ENCODE measurements around the gene TAS1R2. TPM values are rescaled to one million over a fixed set of nuclear protein-coding genes. Genes with fewer than 3 reads are reported as not detected.
"Not testable (repeated sequence)": the region's sequence is repeated elsewhere in the genome, so short reads cannot be mapped to it uniquely, and the experiment has no call there.

TAS1R2 gene
- total RNA-seq, 1 donor from 2014 or later, result 0.05 TPM

DNA sequence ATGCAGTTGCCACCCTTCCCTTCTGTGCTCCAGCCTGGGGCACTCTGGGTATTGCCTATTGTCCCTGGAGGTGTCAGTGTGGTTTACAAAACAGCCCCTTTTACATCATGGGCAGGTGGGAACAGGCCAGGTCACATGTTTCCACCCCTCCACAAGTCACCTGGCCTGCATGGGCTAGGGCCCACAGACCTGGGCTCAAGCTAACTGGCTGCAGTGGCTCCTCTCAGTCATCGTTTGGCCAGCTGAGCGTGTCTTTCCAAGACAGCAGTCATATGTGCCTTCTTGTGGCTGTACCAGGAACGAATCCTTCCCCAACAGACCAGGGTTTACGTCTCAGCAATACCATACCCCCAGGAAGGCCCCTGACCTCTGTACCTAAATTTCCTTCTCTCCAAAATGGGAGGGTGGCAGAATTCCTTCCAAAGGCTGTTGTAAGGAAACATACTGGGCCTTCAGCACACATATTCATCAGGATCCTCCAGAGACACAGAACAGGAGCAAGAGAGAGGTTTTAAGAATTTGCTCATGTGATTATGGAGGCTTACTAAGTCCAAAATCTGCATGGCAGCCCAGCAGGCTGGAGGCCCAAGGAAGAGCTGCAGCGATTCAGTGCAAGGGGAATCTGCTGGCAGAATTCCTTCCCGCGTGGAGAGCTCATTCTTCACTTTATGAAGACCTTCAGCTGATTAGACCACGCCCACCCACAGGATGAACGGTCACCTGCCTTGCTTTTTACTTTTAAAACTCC lies 10.6 kb upstream of the TAS1R2 start:
- DNase-seq (ENCODE audit: low read depth), result no peak

DNA sequence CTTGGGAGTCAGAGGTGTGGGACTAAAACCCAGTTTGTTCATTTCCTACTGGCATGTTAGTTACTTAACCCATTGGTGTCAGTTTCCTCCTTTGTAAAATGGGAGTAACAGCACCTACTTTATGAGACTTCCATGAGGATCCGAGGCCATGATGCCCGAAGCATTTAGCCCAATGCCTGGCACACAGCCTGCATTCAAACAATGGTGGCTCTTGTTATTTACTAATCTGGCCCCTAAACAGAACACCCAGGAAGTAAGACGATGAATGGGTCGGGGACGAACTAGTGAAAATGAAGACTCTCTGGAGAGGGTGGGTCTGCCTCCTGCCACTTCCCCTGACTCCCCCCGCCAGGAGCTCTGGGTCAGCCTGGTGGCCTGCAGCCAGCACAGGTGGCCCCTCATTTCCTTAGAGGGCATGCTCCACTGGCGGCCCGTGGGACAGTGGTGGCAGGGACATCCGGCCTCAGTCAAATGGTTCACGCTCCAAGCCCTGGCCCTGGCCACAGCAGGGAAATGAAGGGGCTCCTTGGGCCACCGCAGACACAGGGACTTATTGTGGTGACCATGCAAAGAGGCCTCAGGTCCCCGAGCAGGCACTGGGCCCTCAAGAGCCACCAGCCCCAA lies 9.5 kb upstream of the TAS1R2 start:
- DNase-seq (ENCODE audit: low read depth), result no peak

DNA sequence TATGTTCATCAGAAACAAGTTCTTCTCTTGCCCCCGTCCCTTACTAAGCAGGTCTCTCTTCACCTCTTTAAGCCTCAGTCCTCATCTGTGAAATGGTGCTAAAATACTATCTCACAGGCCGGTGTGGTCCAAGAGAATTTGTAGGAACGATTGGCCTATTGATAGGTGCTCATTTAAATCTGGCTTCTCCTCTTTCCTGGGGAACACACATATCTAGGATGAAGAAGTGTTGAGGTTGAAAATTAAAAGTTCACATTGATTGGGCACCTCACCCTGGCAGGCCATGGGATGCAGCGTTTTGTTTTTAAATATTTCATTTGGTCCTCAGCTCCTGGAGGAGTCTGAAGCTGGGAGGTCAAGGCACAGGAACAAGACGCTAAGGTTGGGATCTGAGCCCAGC lies 8.9 kb upstream of the TAS1R2 start:
- DNase-seq (ENCODE audit: low read depth), result no peak

DNA sequence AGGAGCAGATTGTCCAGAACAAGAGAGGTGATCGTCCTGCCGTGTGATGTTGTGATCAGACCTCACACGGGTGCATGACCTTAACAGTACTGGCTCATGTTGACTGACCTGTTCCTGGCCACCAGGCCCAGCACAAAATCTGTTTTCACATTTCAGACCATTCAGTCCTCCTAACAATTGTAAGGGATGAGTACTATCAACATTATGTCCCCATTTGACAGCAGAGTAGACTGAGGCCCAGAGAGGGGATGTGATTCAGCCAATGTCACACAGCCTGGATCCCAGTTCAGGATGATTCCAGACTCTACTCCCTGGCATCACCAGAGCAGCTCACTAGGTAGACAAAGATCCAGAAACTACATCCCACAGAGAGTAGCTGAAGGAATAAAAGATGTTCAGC lies 7.4 kb upstream of the TAS1R2 start:
- no peak for DNase-seq (ENCODE audit: low read depth)

DNA sequence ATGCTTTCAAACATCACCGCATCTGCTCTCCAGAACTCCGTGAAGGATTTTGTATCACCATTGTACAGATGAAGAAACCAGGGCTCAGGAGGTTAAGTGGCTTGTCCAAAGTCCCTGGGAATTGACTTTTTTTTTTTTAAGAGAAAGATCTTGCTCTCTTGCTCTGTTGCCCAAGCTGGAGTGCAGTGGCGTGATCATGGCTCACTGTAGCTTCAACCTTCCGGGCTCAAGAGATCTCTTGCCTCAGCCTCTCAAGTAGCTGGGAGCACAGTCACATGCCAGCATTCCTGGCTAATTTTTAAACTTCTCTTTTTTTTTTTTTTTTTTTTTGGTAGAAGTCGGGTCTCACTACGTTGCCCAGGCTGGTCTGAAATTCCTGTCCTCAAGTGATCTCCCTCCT lies 6.9 kb upstream of the TAS1R2 start:
- DNase-seq (ENCODE audit: low read depth), result no peak

DNA sequence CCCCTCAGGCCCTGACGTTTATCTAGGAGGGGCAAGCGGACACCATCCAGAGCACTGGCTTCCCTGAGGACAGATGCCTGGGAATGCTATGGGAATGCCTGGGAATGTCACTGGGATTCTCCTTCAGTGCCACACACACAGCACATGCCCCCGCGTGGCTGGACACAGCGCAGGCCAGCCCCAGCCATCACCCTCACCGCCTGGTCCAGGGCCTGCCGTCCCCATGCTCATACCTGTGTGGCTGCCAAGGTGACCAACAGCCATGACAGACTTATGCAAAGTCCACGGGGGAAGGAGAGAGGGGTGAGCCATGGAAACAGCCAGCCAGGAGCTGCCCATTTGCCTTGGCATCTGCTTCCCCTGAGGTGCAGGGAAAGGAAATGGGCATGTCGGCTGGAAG lies 5.7 kb upstream of the TAS1R2 start:
- DNase-seq (ENCODE audit: low read depth), result no peak

DNA sequence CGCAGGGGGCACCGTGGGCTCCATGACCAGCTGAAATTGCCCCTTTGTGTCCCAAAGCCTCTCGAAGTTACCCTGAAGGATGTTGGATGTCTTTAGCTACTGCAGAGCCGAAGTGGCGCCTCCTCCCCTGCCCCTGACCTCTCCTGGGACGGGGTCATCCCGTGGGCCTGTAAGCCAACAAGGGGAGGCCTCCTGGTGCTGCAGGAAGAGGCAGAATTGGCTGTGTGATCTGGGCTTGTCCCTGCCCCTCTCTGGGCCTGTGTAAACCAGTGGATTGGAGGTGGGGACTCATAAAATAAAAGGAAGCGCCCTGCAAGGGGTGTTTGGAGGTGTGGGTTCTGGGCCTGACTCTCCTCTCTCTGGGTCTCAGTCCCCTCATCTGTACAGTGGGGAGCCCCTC lies 2.1 kb upstream of the TAS1R2 start:
- no peak for DNase-seq (ENCODE audit: low read depth)

DNA sequence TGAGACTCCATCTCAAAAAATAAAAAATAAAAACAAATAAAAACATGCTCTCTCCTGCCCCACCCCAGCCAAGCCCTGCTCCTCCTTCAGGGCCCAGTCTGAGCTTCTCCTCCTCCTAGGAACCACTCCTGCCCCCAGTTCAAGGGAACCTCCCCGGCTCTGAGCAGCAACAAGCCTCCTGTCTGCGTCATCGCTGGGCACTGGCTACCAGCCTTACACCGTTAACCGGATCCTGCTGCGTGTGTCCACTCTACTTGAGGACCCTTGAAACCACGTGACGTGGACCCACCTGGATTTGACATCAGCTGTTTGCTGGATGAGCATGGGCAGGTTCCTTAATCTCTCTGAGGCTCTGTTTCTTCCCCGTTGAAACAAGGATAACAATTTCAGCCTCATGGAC lies 1.6 kb upstream of the TAS1R2 start:
- DNase-seq (ENCODE audit: low read depth), result no peak

DNA sequence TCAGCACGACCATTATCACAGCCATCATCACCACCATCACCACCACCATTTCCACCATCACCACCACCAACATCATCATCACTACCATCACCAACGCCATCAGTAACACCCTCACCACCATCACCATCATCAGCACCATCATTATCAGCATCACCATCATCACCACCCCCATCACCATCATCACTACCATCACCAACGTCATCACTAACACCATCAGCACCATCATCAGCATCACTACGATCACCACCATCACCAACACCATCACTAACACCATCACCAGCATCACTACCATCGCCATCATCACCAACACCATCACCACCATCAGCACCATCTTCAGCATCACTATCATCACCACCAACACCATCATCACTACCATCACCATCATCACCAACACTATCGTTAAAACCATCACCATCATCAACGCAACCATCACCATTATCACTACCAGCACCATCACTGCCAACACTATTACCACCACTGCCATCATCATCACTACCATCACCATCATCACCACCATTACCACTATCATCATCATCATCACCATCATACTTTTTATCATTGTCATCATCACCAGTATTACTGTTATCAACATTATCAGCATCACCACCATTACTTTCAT lies 1.3 kb downstream of the TAS1R2 start:
- DNase-seq (ENCODE audit: low read depth), result no peak

DNA sequence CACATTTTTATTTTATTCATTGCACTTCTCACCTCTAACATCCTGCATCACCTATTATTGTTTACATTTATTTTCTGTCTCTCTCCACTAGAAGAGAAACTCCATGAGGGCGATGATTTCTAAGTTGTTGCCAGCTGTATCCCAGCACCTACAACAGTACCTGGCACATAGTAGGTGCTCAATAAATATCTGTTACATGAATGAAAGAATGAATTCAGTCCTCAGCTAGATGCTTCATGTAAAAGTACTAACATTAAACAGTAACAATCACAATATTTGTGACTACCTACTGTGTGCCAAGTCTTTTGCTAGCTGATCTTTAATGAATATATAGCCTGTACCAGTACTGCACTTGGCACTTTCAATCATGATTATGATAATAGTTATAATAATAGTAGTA lies 3.0 kb downstream of the TAS1R2 start:
- no peak for DNase-seq (ENCODE audit: low read depth)

DNA sequence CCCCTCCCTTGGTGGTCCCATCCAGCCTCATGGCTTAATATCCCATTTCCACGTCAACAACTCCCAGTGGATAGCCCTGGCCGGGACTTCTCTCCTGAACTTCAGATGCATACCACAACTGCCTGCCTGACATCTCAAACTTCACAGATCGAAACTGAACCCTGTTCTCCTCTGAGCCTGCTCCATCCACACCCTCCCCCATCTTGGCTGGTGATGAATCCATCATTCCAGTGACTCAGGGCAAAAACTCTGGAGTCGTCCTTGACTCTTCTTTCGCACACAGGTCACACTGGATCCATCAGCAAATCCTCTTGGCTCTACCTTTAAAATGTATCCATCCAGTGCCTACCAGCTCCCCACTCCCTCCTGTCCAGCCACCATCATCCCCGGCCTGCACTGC lies 3.9 kb downstream of the TAS1R2 start:
- no peak for DNase-seq (ENCODE audit: low read depth)

DNA sequence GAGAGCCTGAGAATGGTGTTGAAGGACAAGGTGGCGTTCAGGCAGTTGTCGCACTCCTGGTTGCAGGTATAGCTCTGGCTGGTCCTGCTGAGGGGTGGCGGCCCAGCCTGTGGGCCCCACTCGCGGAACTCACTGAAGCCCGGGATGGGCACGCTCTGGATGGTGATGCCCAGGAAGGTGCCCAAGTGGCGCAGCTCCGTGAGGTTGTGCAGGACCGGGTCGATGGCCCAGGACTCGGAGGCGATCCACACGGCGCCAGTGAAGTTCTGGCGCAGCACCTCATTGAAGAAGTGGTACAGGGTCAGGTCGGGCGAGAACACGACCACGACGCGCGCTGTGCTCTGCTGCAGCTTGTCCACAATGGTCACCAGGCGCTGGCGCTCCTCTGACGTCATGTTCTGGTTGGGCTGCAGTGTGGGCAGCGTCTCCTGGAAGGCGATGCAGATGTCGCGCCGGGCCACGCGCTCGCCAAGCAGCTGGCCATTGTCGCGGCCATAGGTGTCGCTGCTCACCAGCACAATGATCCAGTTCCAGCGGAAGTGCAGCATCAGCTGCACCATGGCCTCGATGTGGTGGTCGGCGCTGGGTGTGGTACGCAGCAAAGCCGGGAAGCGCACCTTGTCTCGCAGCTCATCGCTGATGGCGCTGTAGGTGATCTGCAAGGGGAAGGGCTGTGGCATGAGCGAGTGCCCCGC lies 5.0 kb downstream of the TAS1R2 start:
- no peak for DNase-seq (ENCODE audit: low read depth)

DNA sequence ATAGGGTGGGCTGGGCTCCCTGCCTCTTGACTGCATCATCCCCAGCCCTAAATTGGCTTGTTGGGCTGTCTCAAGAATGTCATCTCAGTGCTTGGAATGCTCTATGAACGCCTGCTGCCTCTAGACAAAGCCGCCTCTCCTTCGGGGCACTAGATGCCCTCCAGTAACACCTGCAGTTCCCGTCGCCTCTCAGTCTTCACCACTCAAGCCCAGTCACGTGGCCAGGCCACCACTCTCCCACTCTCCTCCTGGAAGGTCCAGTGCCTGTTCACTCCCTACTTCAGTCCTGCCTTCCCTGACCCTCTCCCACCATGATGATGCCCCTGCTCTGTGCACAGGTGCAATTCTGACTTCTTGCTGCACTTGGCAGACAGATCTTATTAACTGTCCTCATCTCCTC lies 7.0 kb downstream of the TAS1R2 start:
- no peak for DNase-seq (ENCODE audit: low read depth)

DNA sequence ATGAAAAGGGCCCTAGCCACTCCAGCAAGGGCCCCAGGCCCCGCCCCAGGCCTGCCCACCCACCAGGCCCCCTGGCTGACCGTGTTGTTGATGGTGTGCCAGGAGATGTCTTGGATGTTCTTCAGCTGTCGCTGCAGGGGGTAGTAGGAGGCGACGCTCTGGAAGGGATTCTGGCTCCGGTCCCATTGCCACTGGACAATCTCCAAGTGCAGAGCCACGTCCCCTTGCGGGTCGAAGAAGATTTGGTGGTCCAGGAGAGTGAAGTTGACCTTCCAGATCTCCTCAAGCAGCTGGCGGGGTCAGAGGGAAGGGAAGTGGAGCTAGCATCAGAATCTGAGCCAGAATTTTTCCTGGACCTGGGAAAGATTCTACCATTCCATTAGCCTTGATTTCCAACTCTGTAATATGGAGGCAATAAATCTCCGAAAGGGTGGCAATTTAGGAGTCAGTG lies 10.2 kb downstream of the TAS1R2 start:
- peak; percentile 7 for DNase-seq (ENCODE audit: low read depth)

DNA sequence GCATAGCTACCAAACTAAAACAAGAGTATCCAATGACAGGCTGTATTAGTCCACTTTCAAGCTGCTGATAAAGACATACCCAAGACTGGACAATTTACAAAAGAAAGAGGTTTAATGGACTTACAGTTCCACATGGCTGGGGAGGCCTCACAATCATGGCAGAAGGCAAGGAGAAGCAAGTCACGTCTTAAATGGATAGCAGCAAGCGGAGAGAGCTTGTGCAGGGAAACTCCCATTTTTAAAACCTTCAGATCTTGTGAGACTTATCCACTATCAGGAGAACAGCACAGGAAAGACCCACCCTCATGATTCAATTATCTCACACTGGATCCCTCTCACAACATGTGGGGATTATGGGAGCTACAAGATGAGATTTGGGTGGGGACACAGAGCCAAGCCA lies 11.7 kb downstream of the TAS1R2 start:
- DNase-seq (ENCODE audit: low read depth), result not testable (repeated sequence)

DNA sequence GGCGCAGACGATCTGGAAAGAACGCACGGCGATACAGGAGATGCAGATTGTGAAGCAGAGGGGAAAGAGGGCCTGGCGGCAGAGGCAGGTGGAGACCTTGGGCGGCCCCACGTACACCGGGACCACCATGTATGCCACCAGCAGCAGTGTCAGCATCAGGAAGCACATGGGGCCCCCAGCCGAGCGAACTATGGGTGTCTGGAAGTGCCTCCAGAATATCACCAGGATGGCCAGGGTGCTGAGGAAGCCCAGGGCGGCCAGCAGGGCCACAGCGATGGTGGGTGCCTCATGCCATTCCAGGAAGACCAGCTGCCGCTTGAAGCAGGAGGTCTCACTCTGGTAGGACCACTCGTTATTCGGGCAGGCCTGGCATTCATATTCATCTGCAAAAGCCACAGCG lies 19.3 kb downstream of the TAS1R2 start:
- no peak for DNase-seq (ENCODE audit: low read depth)

DNA sequence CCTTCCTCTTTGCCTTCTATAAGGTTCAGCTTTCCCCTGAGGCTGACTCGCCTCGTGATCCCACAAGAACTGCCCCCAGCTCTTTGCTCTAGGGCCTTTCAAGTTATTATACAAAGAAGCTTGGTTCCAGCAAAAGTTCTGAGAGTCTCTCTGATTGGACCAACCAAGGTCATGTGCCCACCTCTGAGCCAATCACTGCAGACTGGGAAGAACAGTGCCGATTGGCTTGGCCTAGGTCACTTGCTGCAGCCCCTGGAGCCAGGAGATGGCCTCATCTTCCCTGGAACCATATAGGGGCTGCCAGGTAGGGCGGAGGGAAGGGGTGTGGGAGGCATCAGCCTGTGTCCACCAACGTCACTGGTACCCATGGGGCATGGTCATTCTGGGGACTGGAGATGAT lies 22.8 kb downstream of the TAS1R2 start:
- no peak for DNase-seq (ENCODE audit: low read depth)

DNA sequence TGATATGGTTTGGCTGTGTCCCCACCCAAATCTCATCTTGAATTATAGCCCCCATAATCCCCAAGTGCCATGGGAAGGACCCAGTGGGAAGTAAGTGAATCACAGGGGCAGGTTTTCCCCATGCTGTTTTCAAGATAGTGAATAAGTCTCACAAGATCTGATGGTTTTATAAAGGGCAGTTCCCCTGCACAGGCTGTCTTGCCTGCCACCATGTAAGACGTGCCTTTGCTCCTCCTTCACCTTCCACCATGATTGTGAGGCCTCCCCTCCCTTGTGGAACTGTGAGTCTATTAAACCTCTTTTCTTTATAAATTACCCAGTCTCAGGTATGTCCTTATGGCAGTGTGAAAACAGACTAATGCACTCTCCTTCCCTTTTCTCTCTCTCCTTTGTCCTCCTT lies 27.1 kb downstream of the TAS1R2 start:
- DNase-seq (ENCODE audit: low read depth), result not testable (repeated sequence)

DNA sequence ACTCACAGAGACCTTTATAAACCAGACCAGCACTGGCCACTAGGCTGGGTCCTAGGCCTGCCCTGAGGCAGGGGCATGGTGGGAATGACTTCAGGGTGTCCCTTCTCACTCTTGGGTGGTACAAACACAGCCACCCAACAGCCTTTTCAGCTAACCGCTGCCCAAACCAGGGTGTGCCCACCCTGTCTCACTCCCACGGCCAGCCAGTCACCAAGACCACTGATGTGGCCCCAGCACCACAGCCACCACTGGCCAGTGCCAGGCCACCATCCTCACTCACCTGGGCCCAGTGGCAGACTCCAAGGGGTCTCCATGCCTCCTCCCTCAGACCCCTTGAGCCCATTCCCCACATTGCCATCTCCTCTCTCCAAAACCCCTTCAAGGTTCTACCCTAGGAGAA lies 27.8 kb downstream of the TAS1R2 start:
- no peak for DNase-seq (ENCODE audit: low read depth)

DNA sequence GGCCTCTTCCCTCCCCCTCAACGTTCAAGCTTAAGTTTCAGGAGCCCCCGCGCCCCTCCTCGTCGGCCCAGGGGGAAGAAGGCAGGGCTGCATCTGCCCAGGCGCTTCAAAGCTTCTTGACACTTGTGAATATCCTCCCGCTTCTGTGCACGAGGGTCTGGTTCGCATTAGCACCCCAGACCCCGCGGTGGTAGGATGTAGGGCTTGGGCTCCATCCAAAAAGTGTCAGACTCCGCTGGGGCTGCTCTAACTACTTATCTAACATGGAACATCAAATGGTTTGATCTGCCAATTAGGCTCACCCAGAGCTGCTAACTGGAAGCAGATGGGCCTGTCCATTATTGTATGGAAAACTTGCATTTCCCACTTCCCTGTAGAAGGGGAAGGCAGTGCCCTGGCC lies 28.9 kb downstream of the TAS1R2 start:
- DNase-seq (ENCODE audit: low read depth), result no peak

DNA sequence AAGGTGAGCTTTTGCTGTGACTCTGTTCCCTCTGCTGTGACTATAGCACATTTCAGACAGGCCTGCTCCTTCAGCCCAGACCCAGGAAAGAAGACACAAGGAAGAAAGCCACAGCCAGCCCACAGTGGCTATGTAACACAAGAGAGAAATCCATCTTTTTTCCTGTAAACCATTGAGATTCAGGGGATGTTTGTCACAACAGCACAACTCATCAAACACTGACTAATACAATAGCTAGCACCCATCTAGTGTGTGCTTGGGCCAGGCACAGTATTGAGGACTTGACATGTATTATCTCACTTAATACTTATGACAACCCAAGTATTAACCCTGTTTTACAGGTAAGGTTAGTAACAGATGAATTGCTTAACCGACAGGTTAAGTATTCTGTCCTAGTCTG lies 29.8 kb downstream of the TAS1R2 start:
- DNase-seq (ENCODE audit: low read depth), result no peak

DNA sequence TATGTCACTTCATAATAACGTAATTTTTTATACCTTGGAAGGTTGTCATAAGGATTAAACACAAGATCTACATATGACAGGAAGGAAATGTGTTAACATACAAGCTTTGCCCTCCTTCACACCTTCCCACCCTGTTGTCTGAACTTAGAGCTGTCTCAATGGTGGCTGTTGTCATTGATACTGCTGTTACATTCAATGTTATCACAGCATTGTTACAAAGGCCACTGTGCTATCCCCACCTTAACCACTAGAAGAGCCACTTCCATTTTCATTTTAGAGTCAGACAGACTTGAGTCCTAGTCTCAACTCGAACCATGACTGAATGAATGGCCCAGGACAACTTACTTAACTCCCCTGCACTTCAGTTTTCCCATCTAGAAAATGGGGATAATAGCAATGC lies 31.2 kb downstream of the TAS1R2 start:
- no peak for DNase-seq (ENCODE audit: low read depth)

Data from myocyte (in vitro differentiated cells).